H9 (cell line): Measurements from ENCODE around the gene CD207. TPM values are rescaled to one million over a fixed set of nuclear protein-coding genes. Genes with fewer than 3 reads are reported as not detected.

Source experiments
- DNase-seq: peaks from one replicate; pipeline ENCODE4 v3.0.0-alpha.2; 2017
- H2AFZ ChIP-seq: one replicate; pipeline ENCODE4 v1.6.1; 2013; ENCODE audit warnings: mild to moderate bottlenecking, low read length, control low read depth, moderate library complexity
- H2AK5ac ChIP-seq: 2 replicates; pipeline ENCODE4 v1.6.1; 2013; ENCODE audit warnings: low read length, control low read depth, mixed read lengths; ENCODE audit not compliant: insufficient read length
- H2BK120ac ChIP-seq: one replicate; pipeline ENCODE4 v1.6.1; 2013; ENCODE audit warnings: low read depth, mild to moderate bottlenecking, low read length, control low read depth, inconsistent platforms; ENCODE audit not compliant: poor library complexity, severe bottlenecking
- H2BK12ac ChIP-seq: 2 replicates; pipeline ENCODE4 v1.6.1; 2013; ENCODE audit warnings: low read length, control low read depth, mixed read lengths, low read depth; ENCODE audit not compliant: insufficient read length
- H2BK15ac ChIP-seq: 2 replicates; pipeline ENCODE4 v1.6.1; 2013; ENCODE audit warnings: low read depth, low read length, control low read depth
- H2BK20ac ChIP-seq: one replicate; pipeline ENCODE4 v1.6.1; 2013; ENCODE audit warnings: low read depth, mild to moderate bottlenecking, low read length, control low read depth, inconsistent platforms; ENCODE audit not compliant: poor library complexity, severe bottlenecking
- H2BK5ac ChIP-seq: 2 replicates; pipeline ENCODE4 v1.6.1; 2013; ENCODE audit warnings: low read length, control low read depth, mixed read lengths; ENCODE audit not compliant: insufficient read length
- H3K14ac ChIP-seq: 2 replicates; pipeline ENCODE4 v1.6.1; 2013; ENCODE audit warnings: low read length, control low read depth; ENCODE audit not compliant: insufficient read depth
- H3K18ac ChIP-seq: 2 replicates; pipeline ENCODE4 v1.6.1; 2013; ENCODE audit warnings: low read depth, mild to moderate bottlenecking, mixed read lengths, low read length, control low read depth; ENCODE audit not compliant: insufficient read length
- H3K23ac ChIP-seq: 2 replicates; pipeline ENCODE4 v1.6.1; 2013; ENCODE audit warnings: low read length, control low read depth, mixed read lengths, low read depth; ENCODE audit not compliant: insufficient read length
- H3K23me2 ChIP-seq: 2 replicates; pipeline ENCODE4 v1.6.1; 2013; ENCODE audit warnings: low read depth, mild to moderate bottlenecking, mixed read lengths, low read length, control low read depth; ENCODE audit not compliant: insufficient read length, poor library complexity, severe bottlenecking
- H3K27ac ChIP-seq: 2 replicates; pipeline ENCODE4 v1.5.1; 2013; ENCODE audit warnings: low read length, control low read depth, mixed read lengths, low read depth; ENCODE audit not compliant: insufficient read length
- H3K27me3 ChIP-seq: 2 replicates; pipeline ENCODE4 v1.6.1; 2013; ENCODE audit warnings: low read length, control low read depth, inconsistent platforms; ENCODE audit not compliant: insufficient read depth
- H3K4ac ChIP-seq: 2 replicates; pipeline ENCODE4 v1.6.1; 2013; ENCODE audit warnings: low read depth, mild to moderate bottlenecking, control low read depth, inconsistent platforms, low read length, moderate library complexity
- H3K4me1 ChIP-seq: 2 replicates; pipeline ENCODE4 v1.6.1; 2013; ENCODE audit warnings: low read length, control low read depth, inconsistent platforms; ENCODE audit not compliant: insufficient read depth
- H3K4me2 ChIP-seq: 2 replicates; pipeline ENCODE4 v1.6.1; 2013; ENCODE audit warnings: low read length, control low read depth, mixed read lengths; ENCODE audit not compliant: insufficient read length, insufficient read depth
- H3K56ac ChIP-seq: 2 replicates; pipeline ENCODE4 v1.6.1; 2013; ENCODE audit warnings: low read depth, mild to moderate bottlenecking, mixed read lengths, low read length, control low read depth; ENCODE audit not compliant: insufficient read length
- H3K79me1 ChIP-seq: 2 replicates; pipeline ENCODE4 v1.6.1; 2013; ENCODE audit warnings: low read depth, mild to moderate bottlenecking, moderate library complexity, low read length, control low read depth, inconsistent platforms; ENCODE audit not compliant: insufficient read depth, poor library complexity, severe bottlenecking
- H3K79me2 ChIP-seq: 2 replicates; pipeline ENCODE4 v1.6.1; 2013; ENCODE audit warnings: low read length, control low read depth, inconsistent platforms; ENCODE audit not compliant: insufficient read depth
- H3K9ac ChIP-seq: 2 replicates; pipeline ENCODE4 v1.6.1; 2013; ENCODE audit warnings: low read length, control low read depth, mixed read lengths; ENCODE audit not compliant: insufficient read length; ENCODE audit errors: extremely low read depth
- H3K9me3 ChIP-seq: one replicate; pipeline ENCODE4 v1.6.1; 2013; ENCODE audit warnings: low read depth, low read length, inconsistent platforms; ENCODE audit not compliant: control insufficient read depth
- H3T11ph ChIP-seq: one replicate; pipeline ENCODE4 v1.6.1; 2013; ENCODE audit warnings: mild to moderate bottlenecking, low read length, control low read depth, inconsistent platforms
- H4K20me1 ChIP-seq: one replicate; pipeline ENCODE4 v1.6.1; 2013; ENCODE audit not compliant: control insufficient read depth, insufficient read length, insufficient read depth
- H4K5ac ChIP-seq: 2 replicates; pipeline ENCODE4 v1.6.1; 2013; ENCODE audit warnings: low read depth, mild to moderate bottlenecking, mixed read lengths, low read length, control low read depth; ENCODE audit not compliant: insufficient read length
- H4K8ac ChIP-seq: replicated peaks from 2 replicates; pipeline ENCODE4 v1.6.1; 2013; ENCODE audit warnings: low read length, control low read depth, mixed read lengths, low read depth; ENCODE audit not compliant: insufficient read length
- H4K91ac ChIP-seq: 2 replicates; pipeline ENCODE4 v1.6.1; 2013; ENCODE audit warnings: low read depth, mild to moderate bottlenecking, moderate library complexity, mixed read lengths, low read length, control low read depth; ENCODE audit not compliant: insufficient read length
- H3K27ac Mint-ChIP-seq, 3 experiments: 2 replicates in 2 of 3; 3 replicates in 1 of 3; pipeline ENCODE4 v1.8.0; 2020 to 2021; ENCODE audit warnings: mixed read lengths in 3 of 3, mild to moderate bottlenecking in 1 of 3, moderate library complexity in 1 of 3
- H3K27me3 Mint-ChIP-seq: 2 replicates; pipeline ENCODE4 v1.8.0; 2021; ENCODE audit warnings: low read depth, mild to moderate bottlenecking, moderate library complexity, mixed read lengths
- H3K36me3 Mint-ChIP-seq, 3 experiments: 2 replicates in 2 of 3; 3 replicates in 1 of 3; pipeline ENCODE4 v1.8.0; 2020 to 2021; ENCODE audit warnings: low read depth in 3 of 3, mixed read lengths in 3 of 3; ENCODE audit not compliant: insufficient read depth in 1 of 3
- H3K4me1 Mint-ChIP-seq, 2 experiments: 2 replicates each; pipeline ENCODE4 v1.8.0; 2020; ENCODE audit warnings: mixed read lengths in 2 of 2
- H3K4me3 Mint-ChIP-seq, 2 experiments: 2 replicates in 1 of 2; 3 replicates in 1 of 2; pipeline ENCODE4 v1.8.0; 2020 to 2021; ENCODE audit warnings: mild to moderate bottlenecking in 2 of 2, mixed read lengths in 2 of 2, moderate library complexity in 1 of 2
- H3K9me3 Mint-ChIP-seq, 2 experiments: 2 replicates in 1 of 2; 3 replicates in 1 of 2; pipeline ENCODE4 v1.8.0; 2020; ENCODE audit warnings: mild to moderate bottlenecking in 2 of 2, mixed read lengths in 2 of 2, moderate library complexity in 1 of 2
- CTCF ChIP-seq: fragments of 200-600 bp; sonication (generic); conservative IDR thresholded peaks from 3 replicates; pipeline ENCODE4 v1.8.0; 2021; ENCODE audit warnings: antibody characterized with exemption, mild to moderate bottlenecking
- WGBS: extraction: QIAGEN DNeasy Blood & Tissue Kit; methylation state at CpG from one replicate; pipeline ENCODE4 v1.1.7; 2013; ENCODE audit warnings: missing lambda C conversion rate, low lambda C conversion rate, mixed read lengths; ENCODE audit not compliant: insufficient read length; ENCODE audit errors: extremely low coverage; 5-methylcytosine and 5-hydroxymethylcytosine counted together
- total RNA-seq: library from RNA; stranded (reverse); gene quantifications from 2 replicates; pipeline ENCODE4 v1.2.1, GENCODE V29; 2021

The CD207 gene
- total RNA-seq, 1 experiment from 2014 or later = not detected

GRCh38 chr2:70807102-70807827 is 28.4 kb downstream of the CD207 start:
- Histone ChIP-seq H4K20me1 (no peaks in the 10 kb centered on the region), H3K4ac (no peak overlapping the region), H3K27ac (no peak overlapping the region), H3K4me1 (no peaks in the 10 kb centered on the region), H2BK12ac (no peak overlapping the region), H3K23me2 (no peaks in the 10 kb centered on the region), H4K91ac (no peak overlapping the region), H4K8ac (no peak overlapping the region), H2AK5ac (no peak overlapping the region), H3K14ac (no peak overlapping the region), H3K9ac (no peak overlapping the region), H3K79me2 (no peaks in the 10 kb centered on the region), H3K27me3 (no peaks in the 10 kb centered on the region), H4K5ac (no peak overlapping the region), H3K9me3 (no peaks in the 10 kb centered on the region), H3K23ac (no peak overlapping the region), H3K56ac (no peak overlapping the region), H2BK5ac (no peak overlapping the region), H3K79me1 (no peaks in the 10 kb centered on the region), H3K18ac (no peak overlapping the region), H3T11ph (no peak overlapping the region), H2AFZ (no peak overlapping the region), H2BK20ac (no peak overlapping the region), H3K4me2 (no peak overlapping the region), H2BK15ac (no peak overlapping the region), H2BK120ac (no peak overlapping the region)
- WGBS = no CpG with 5 or more reads among the region's 6 CpGs
- Mint-ChIP-seq H3K36me3 (no peaks in the 10 kb centered on the region), H3K4me3 (no peak overlapping the region), H3K9me3 (peaks cover 0 to 3% of the 10 kb centered on the region in 2 experiments; a peak in 3 of 5 replicates), H3K27ac (no peak overlapping the region), H3K27me3 (peaks cover 45% of the 10 kb centered on the region), H3K4me1 (no peaks in the 10 kb centered on the region)
- no peak for DNase-seq
- TF ChIP-seq CTCF = no peak
